IMR-90 (cell line): ENCODE measurements around the gene UBE2V1. TPM values are rescaled to one million over a fixed set of nuclear protein-coding genes. Genes with fewer than 3 reads are reported as not detected.

Experiments used
- ATAC-seq: fragments of 200-7000 bp; cut with Tn5 transposase; 2 replicates; pipeline ENCODE4 v1.9.1; 2020; ENCODE audit warnings: low read depth, mild to moderate bottlenecking, moderate library complexity
- BruUV-seq: library from RNA; stranded (reverse); fragments of 400-500 nt; replicated peaks from 2 replicates; lab custom pipeline; 2021; lab: Mats Ljungman, UMichigan
- CTCF ChIA-PET: fragments of 300-600 bp; formaldehyde crosslinking; extraction: SDS; loops from one replicate; lab custom pipeline; 2021; ENCODE audit warnings: antibody characterized with exemption; lab: Yijun Ruan, JAX
- POLR2A ChIA-PET: fragments of 300-600 bp; sonication (Branson Sonifier 250); formaldehyde crosslinking; loops from one replicate; lab custom pipeline; 2022; ENCODE audit warnings: antibody characterized with exemption; ENCODE audit not compliant: unreplicated experiment; lab: Charles Lee
- DNase-seq: peaks from one replicate; pipeline ENCODE4 v3.0.0; 2013
- H2AFZ ChIP-seq: replicated peaks from 2 replicates; pipeline ENCODE3; 2013; ENCODE audit warnings: low read length, mild to moderate bottlenecking; ENCODE audit not compliant: poor library complexity
- H2AK5ac ChIP-seq: 2 replicates; pipeline ENCODE4 v1.6.1; 2013; ENCODE audit warnings: low read depth, low read length, inconsistent platforms
- H2AK9ac ChIP-seq: replicated peaks from 2 replicates; pipeline ENCODE3; 2013; ENCODE audit warnings: mild to moderate bottlenecking, low read depth, low read length, moderate library complexity; ENCODE audit not compliant: poor library complexity
- H2BK120ac ChIP-seq: 2 replicates; pipeline ENCODE4 v1.6.1; 2013; ENCODE audit warnings: low read depth, low read length, inconsistent platforms
- H2BK15ac ChIP-seq: 3 replicates; pipeline ENCODE4 v1.6.1; 2013; ENCODE audit warnings: low read depth, low read length, inconsistent platforms
- H2BK20ac ChIP-seq: 2 replicates; pipeline ENCODE4 v1.6.1; 2013; ENCODE audit warnings: low read depth, mild to moderate bottlenecking, inconsistent platforms, low read length, moderate library complexity
- H2BK5ac ChIP-seq: 2 replicates; pipeline ENCODE4 v1.6.1; 2013; ENCODE audit warnings: mild to moderate bottlenecking, low read depth, low read length, inconsistent platforms; ENCODE audit not compliant: poor library complexity, severe bottlenecking
- H3K14ac ChIP-seq: replicated peaks from 2 replicates; pipeline ENCODE4 v1.6.1; 2013; ENCODE audit warnings: low read depth, low read length, inconsistent platforms
- H3K18ac ChIP-seq: 2 replicates; pipeline ENCODE4 v1.6.1; 2013; ENCODE audit warnings: low read depth, low read length, control low read depth
- H3K23ac ChIP-seq: 2 replicates; pipeline ENCODE4 v1.6.1; 2013; ENCODE audit warnings: low read depth, low read length, inconsistent platforms
- H3K27ac ChIP-seq: 2 replicates; pipeline ENCODE4 v1.5.1; 2013; ENCODE audit warnings: mild to moderate bottlenecking, control low read depth, low read length; ENCODE audit not compliant: insufficient read depth
- H3K27me3 ChIP-seq: 2 replicates; pipeline ENCODE4 v1.6.1; 2013; ENCODE audit warnings: low read length; ENCODE audit not compliant: control insufficient read depth, insufficient read depth
- H3K36me3 ChIP-seq: 2 replicates; pipeline ENCODE4 v1.6.1; 2013; ENCODE audit warnings: low read length, mixed read lengths; ENCODE audit not compliant: control insufficient read depth, insufficient read depth
- H3K4ac ChIP-seq: 2 replicates; pipeline ENCODE4 v1.6.1; 2013; ENCODE audit warnings: low read depth, low read length, inconsistent platforms
- H3K4me1 ChIP-seq: 2 replicates; pipeline ENCODE4 v1.6.1; 2013; ENCODE audit warnings: low read length, mixed read lengths; ENCODE audit not compliant: control insufficient read depth, insufficient read depth
- H3K4me2 ChIP-seq: 2 replicates; pipeline ENCODE4 v1.6.1; 2013; ENCODE audit warnings: low read depth, mild to moderate bottlenecking, control low read depth, low read length, moderate library complexity
- H3K4me3 ChIP-seq: 2 replicates; pipeline ENCODE4 v1.5.1; 2013; ENCODE audit warnings: low read depth, mild to moderate bottlenecking, control low read depth, low read length, moderate library complexity; ENCODE audit not compliant: insufficient read depth
- H3K56ac ChIP-seq: 2 replicates; pipeline ENCODE4 v1.6.1; 2013; ENCODE audit warnings: low read length, inconsistent platforms; ENCODE audit not compliant: insufficient read depth; ENCODE audit errors: extremely low read depth
- H3K79me1 ChIP-seq, 2 experiments: 2 replicates each; pipeline ENCODE4 v1.6.1; 2013; ENCODE audit warnings: low read length in 2 of 2, inconsistent platforms in 1 of 2, low read depth in 1 of 2
- H3K9ac ChIP-seq: 2 replicates; pipeline ENCODE4 v1.6.1; 2013; ENCODE audit warnings: low read depth, low read length, control low read depth
- H3K9me1 ChIP-seq: 2 replicates; pipeline ENCODE4 v1.6.1; 2013; ENCODE audit warnings: low read length, inconsistent platforms; ENCODE audit not compliant: insufficient read depth
- H3K9me3 ChIP-seq: 2 replicates; pipeline ENCODE4 v1.6.1; 2013; ENCODE audit warnings: low read length; ENCODE audit not compliant: control insufficient read depth, insufficient read depth
- H4K20me1 ChIP-seq: 2 replicates; pipeline ENCODE4 v1.6.1; 2013; ENCODE audit warnings: low read length, inconsistent platforms; ENCODE audit not compliant: insufficient read depth
- H4K5ac ChIP-seq: 2 replicates; pipeline ENCODE4 v1.6.1; 2013; ENCODE audit warnings: mild to moderate bottlenecking, low read depth, low read length, control low read depth
- H4K8ac ChIP-seq, 2 experiments: 2 replicates each; pipeline ENCODE4 v1.6.1; 2013; ENCODE audit warnings: low read depth in 2 of 2, low read length in 2 of 2, control low read depth in 1 of 2, inconsistent platforms in 1 of 2
- H4K91ac ChIP-seq: 2 replicates; pipeline ENCODE4 v1.6.1; 2013; ENCODE audit warnings: low read depth, low read length, inconsistent platforms; ENCODE audit not compliant: insufficient read depth
- CHD1 ChIP-seq: IDR thresholded peaks from 2 replicates; pipeline ENCODE4 v1.6.1; 2012; ENCODE audit warnings: low read depth, low read length, improper control_type of control experiment
- POLR2A ChIP-seq: IDR thresholded peaks from 2 replicates; pipeline ENCODE4 v1.6.1; 2012; ENCODE audit warnings: mild to moderate bottlenecking, low read depth, low read length
- WGBS, 2 experiments: methylation state at CpG; one replicate each; pipeline versions ENCODE4 v1.1.5 to v1.1.7; 2013; ENCODE audit warnings: missing lambda C conversion rate in 2 of 2; ENCODE audit not compliant: insufficient read length in 1 of 2; ENCODE audit errors: extremely low coverage in 2 of 2; 5-methylcytosine and 5-hydroxymethylcytosine counted together
- dilution Hi-C: fragments of 300-500 bp; cut with HindIII; formaldehyde crosslinking; loops from one replicate; pipeline ENCODE4 v1.14.3; 2018; ENCODE audit warnings: low sequenced_read_pairs; ENCODE audit not compliant: unreplicated experiment
- in situ Hi-C: fragments of 300-500 bp; cut with MboI; formaldehyde crosslinking; loops from 3 replicates; pipeline ENCODE4 v1.14.3; 2019; ENCODE audit warnings: low sequenced_read_pairs, inconsistent platforms, mixed read lengths
- intact Hi-C: fragments of 100-400 bp; cut with micrococcal nuclease; formaldehyde crosslinking; loops from 2 replicates; pipeline ENCODE4 v1.10.0; 2022
- polyA plus RNA-seq, 3 experiments: library from polyadenylated mRNA; depleted of rRNA; stranded (reverse); fragments of >200 nt; gene quantifications; 2 replicates each; pipeline ENCODE4 v1.2.3, GENCODE V29; 2012; ENCODE audit warnings: low replicate concordance in 1 of 3
- total RNA-seq: library from RNA; depleted of rRNA; stranded (reverse); fragments of >200 nt; gene quantifications from 2 replicates; pipeline ENCODE4 v1.2.3, GENCODE V29; 2012
- TF ChIP-seq, protein P1 (sequence below): fragments of 150-350 bp; IDR thresholded peaks from 2 replicates; pipeline ENCODE4 v1.6.1; 2017; ENCODE audit warnings: mild to moderate bottlenecking, antibody characterized with exemption, low read length, low read depth

Gene UBE2V1
- total and polyA plus RNA-seq, 2 of the 4 experiments (the other 2 are of a cell fraction), result 20.1 to 138 TPM

DNA sequence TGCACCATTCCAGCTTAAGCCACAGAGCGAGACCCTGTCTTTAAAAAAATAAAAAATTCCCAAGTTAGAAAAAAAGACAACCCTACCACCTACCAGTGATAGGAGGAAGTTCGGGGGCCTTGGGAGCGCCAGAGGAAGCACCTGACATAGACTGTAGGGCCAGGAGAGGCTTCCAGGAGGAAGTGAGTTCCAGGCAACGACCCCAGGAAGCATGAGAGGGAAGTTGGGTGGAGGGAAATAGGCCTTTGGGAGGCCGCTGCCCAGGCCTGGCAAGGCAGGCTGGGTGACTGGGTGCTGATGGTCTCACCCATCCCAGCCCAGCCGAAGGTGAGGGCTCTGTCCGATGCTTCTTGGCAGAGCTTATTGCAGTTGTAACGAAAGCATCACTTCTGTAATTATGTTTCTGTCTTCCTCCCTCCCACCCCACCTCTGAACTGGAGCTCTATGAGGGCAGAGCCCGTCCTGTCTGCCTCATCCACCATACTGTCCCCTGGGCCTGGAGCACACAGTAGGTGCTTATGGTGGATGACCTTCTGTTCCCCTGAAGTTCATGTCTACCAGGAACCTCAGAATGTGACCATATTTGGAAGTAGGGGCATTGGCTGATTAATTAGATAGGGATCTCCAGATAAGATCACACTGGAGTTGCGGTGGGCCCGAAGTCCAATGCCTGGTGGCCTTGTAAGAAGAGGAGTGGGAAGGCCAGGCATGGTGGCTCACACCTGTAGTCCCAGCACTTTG lies 54.1 kb downstream of the UBE2V1 start:
- dilution Hi-C loops (no loop called here), intact Hi-C loops (no loop called here), in situ Hi-C loops (no loop called here)
- Histone ChIP-seq H4K20me1 (no peaks in the 10 kb centered on the region), H2AFZ (peak overlapping the region; percentile 49), H3K4me3 (no peak overlapping the region), H2BK5ac (no peak overlapping the region), H3K9me3 (no peaks in the 10 kb centered on the region), H2AK5ac (peak overlapping the region; percentile 28; the same call in 1 of the 2 replicates), H3K4me1 (peaks cover 8% of the 10 kb centered on the region), H3K23ac (no peak overlapping the region), H2BK15ac (no peak overlapping the region), H3K79me1 (no peaks in the 10 kb centered on the region), H3K9me1 (peaks cover 2% of the 10 kb centered on the region; the same call in 1 of the 2 replicates), H3K18ac (no peak overlapping the region), H3K36me3 (no peaks in the 10 kb centered on the region), H3K9ac (no peak overlapping the region), H2AK9ac (no peak overlapping the region), H3K27me3 (no peaks in the 10 kb centered on the region), H3K14ac (no peak overlapping the region), H2BK120ac (no peak overlapping the region), H4K91ac (no peak overlapping the region), H4K8ac (no peak overlapping the region), H2BK20ac (no peak overlapping the region), H4K5ac (no peak overlapping the region), H3K4me2 (no peak overlapping the region), H3K27ac (no peak overlapping the region), H3K56ac (no peak overlapping the region), H3K4ac (no peak overlapping the region)
- TF ChIP-seq, protein P1, sequence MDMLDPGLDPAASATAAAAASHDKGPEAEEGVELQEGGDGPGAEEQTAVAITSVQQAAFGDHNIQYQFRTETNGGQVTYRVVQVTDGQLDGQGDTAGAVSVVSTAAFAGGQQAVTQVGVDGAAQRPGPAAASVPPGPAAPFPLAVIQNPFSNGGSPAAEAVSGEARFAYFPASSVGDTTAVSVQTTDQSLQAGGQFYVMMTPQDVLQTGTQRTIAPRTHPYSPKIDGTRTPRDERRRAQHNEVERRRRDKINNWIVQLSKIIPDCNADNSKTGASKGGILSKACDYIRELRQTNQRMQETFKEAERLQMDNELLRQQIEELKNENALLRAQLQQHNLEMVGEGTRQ, result no peak
- TF ChIP-seq CHD1 (no peak), POLR2A (no peak)
- 94% methylated on average over 2 of the region's 11 CpGs; no CpG with 5 or more reads in 1 of the 2 experiments for WGBS, 2 experiments
- no TSS peak for BruUV-seq
- ChIA-PET CTCF (no interaction called here), POLR2A (no interaction called here)
- ATAC-seq, result no peak
- DNase-seq, result no peak
